Mucosa of stomach (tissue), 1 donor: Measurements from ENCODE around the gene SERINC2.

Experiments
- H3K27me3 ChIP-seq: one replicate; pipeline ENCODE4 v1.7.0; 2013; ENCODE audit warnings: mild to moderate bottlenecking, low read length; ENCODE audit not compliant: control insufficient read depth, insufficient read depth
- H3K36me3 ChIP-seq: one replicate; pipeline ENCODE4 v1.7.0; 2013; ENCODE audit warnings: low read length; ENCODE audit not compliant: control insufficient read depth, insufficient read depth
- H3K4me1 ChIP-seq: one replicate; pipeline ENCODE4 v1.7.0; 2013; ENCODE audit warnings: mild to moderate bottlenecking, low read length; ENCODE audit not compliant: control insufficient read depth, insufficient read depth
- H3K4me3 ChIP-seq: one replicate; pipeline ENCODE4 v1.7.0; 2013; ENCODE audit warnings: low read length
- H3K9ac ChIP-seq: one replicate; pipeline ENCODE4 v1.7.0; 2013; ENCODE audit warnings: mild to moderate bottlenecking, low read length, moderate library complexity
- H3K9me3 ChIP-seq: one replicate; pipeline ENCODE4 v1.7.0; 2013; ENCODE audit warnings: mild to moderate bottlenecking, low read length, moderate library complexity; ENCODE audit not compliant: control insufficient read depth
- donor health status: Pancreatic carcinoma.

SERINC2 gene

GRCh38 chr1:31408788-31409318, 4.2 kb upstream of the SERINC2 start:
- peaks cover 4% of the 10 kb centered on the region for H3K4me1 ChIP-seq
- no peaks in the 10 kb centered on the region for H3K9me3 ChIP-seq
- no peak overlapping the region for H3K9ac ChIP-seq
- H3K27me3 ChIP-seq = peaks cover 7% of the 10 kb centered on the region
- no peaks in the 10 kb centered on the region for H3K36me3 ChIP-seq
- no peak overlapping the region for H3K4me3 ChIP-seq

- H3K4me3 ChIP-seq = no peak overlapping the region
- no peak overlapping the region for H3K9ac ChIP-seq
- H3K27me3 ChIP-seq = peaks cover 7% of the 10 kb centered on the region
- H3K4me1 ChIP-seq = peaks cover 7% of the 10 kb centered on the region
- H3K36me3 ChIP-seq = no peaks in the 10 kb centered on the region
- H3K9me3 ChIP-seq = no peaks in the 10 kb centered on the region
Observed at GRCh38 chr1:31409946-31410858, 2.8 kb upstream of the SERINC2 start.

- no peak overlapping the region for H3K9ac ChIP-seq
- H3K36me3 ChIP-seq = no peaks in the 10 kb centered on the region
- peaks cover 14% of the 10 kb centered on the region for H3K4me1 ChIP-seq
- H3K27me3 ChIP-seq = peaks cover 7% of the 10 kb centered on the region
- no peaks in the 10 kb centered on the region for H3K9me3 ChIP-seq
- no peak overlapping the region for H3K4me3 ChIP-seq
Observed at GRCh38 chr1:31410871-31411270, 2.1 kb upstream of the SERINC2 start.

- no peaks in the 10 kb centered on the region for H3K9me3 ChIP-seq
- H3K27me3 ChIP-seq = peaks cover 7% of the 10 kb centered on the region
- peaks cover 20% of the 10 kb centered on the region for H3K4me1 ChIP-seq
- H3K9ac ChIP-seq = peak overlapping the region; percentile 62
- no peaks in the 10 kb centered on the region for H3K36me3 ChIP-seq
- H3K4me3 ChIP-seq = no peak overlapping the region
Observed at GRCh38 chr1:31412205-31412604, 808 bp upstream of the SERINC2 start.

- Histone ChIP-seq H3K4me1 (peaks cover 20% of the 10 kb centered on the region), H3K27me3 (peaks cover 7% of the 10 kb centered on the region), H3K9me3 (no peaks in the 10 kb centered on the region), H3K36me3 (no peaks in the 10 kb centered on the region), H3K4me3 (peak overlapping the region; percentile 47), H3K9ac (peak overlapping the region; percentile 98)
Observed at GRCh38 chr1:31413405-31414001, 490 bp downstream of the SERINC2 start.

GRCh38 chr1:31414980-31415370, 2.0 kb downstream of the SERINC2 start:
- Histone ChIP-seq H3K4me1 (peaks cover 20% of the 10 kb centered on the region), H3K27me3 (peaks cover 7% of the 10 kb centered on the region), H3K9me3 (no peaks in the 10 kb centered on the region), H3K9ac (no peak overlapping the region), H3K36me3 (no peaks in the 10 kb centered on the region), H3K4me3 (peak overlapping the region; percentile 47)

GRCh38 chr1:31415658-31416057, 2.6 kb downstream of the SERINC2 start:
- Histone ChIP-seq H3K4me1 (peaks cover 20% of the 10 kb centered on the region), H3K4me3 (no peak overlapping the region), H3K36me3 (no peaks in the 10 kb centered on the region), H3K27me3 (peaks cover 7% of the 10 kb centered on the region), H3K9me3 (no peaks in the 10 kb centered on the region), H3K9ac (no peak overlapping the region)

GRCh38 chr1:31416101-31416736, 3.2 kb downstream of the SERINC2 start:
- H3K9ac ChIP-seq = no peak overlapping the region
- no peaks in the 10 kb centered on the region for H3K36me3 ChIP-seq
- peaks cover 21% of the 10 kb centered on the region for H3K4me1 ChIP-seq
- peaks cover 7% of the 10 kb centered on the region for H3K27me3 ChIP-seq
- H3K4me3 ChIP-seq = no peak overlapping the region
- H3K9me3 ChIP-seq = no peaks in the 10 kb centered on the region

- Histone ChIP-seq H3K9me3 (no peaks in the 10 kb centered on the region), H3K36me3 (no peaks in the 10 kb centered on the region), H3K27me3 (peaks cover 7% of the 10 kb centered on the region), H3K4me1 (peaks cover 26% of the 10 kb centered on the region), H3K9ac (no peak overlapping the region), H3K4me3 (no peak overlapping the region)
Observed at GRCh38 chr1:31417148-31417547, 4.1 kb downstream of the SERINC2 start.

- Histone ChIP-seq H3K9ac (no peak overlapping the region), H3K4me3 (no peak overlapping the region), H3K4me1 (peaks cover 36% of the 10 kb centered on the region), H3K27me3 (no peaks in the 10 kb centered on the region), H3K9me3 (no peaks in the 10 kb centered on the region), H3K36me3 (no peaks in the 10 kb centered on the region)
Observed at GRCh38 chr1:31418626-31419323, 5.8 kb downstream of the SERINC2 start.

- peaks cover 46% of the 10 kb centered on the region for H3K4me1 ChIP-seq
- H3K9ac ChIP-seq = no peak overlapping the region
- H3K9me3 ChIP-seq = no peaks in the 10 kb centered on the region
- H3K4me3 ChIP-seq = no peak overlapping the region
- peaks cover 9% of the 10 kb centered on the region for H3K36me3 ChIP-seq
- no peaks in the 10 kb centered on the region for H3K27me3 ChIP-seq
Observed at GRCh38 chr1:31420716-31421115, 7.7 kb downstream of the SERINC2 start.
